GM23338 (cell line): ENCODE measurements around the gene ZBTB24. TPM values are rescaled to one million over a fixed set of nuclear protein-coding genes. Genes with fewer than 3 reads are reported as not detected.

Experiments
- ATAC-seq: fragments of 200-7000 bp; cut with Tn5 transposase; 3 replicates; pipeline ENCODE4 v1.9.1; 2020
- DNase-seq: peaks from one replicate; pipeline ENCODE4 v3.0.0-alpha.2; 2015; ENCODE audit warnings: low spot score
- H2AFZ ChIP-seq: fragments of 200-600 bp; sonication (generic); 2 replicates; pipeline ENCODE4 v1.8.0; 2016; ENCODE audit warnings: antibody characterized with exemption, mild to moderate bottlenecking, moderate library complexity
- H3F3A ChIP-seq: fragments of 200-600 bp; sonication (generic); replicated peaks from 2 replicates; pipeline ENCODE4 v1.8.0; 2017; ENCODE audit warnings: antibody characterized with exemption, mixed run types, low read depth
- H3K27ac ChIP-seq: fragments of 200-600 bp; sonication (generic); 2 replicates; pipeline ENCODE4 v1.6.1; 2016; ENCODE audit warnings: low read depth
- H3K27me3 ChIP-seq: fragments of 200-600 bp; sonication (generic); 2 replicates; pipeline ENCODE4 v1.8.0; 2016; ENCODE audit warnings: mild to moderate bottlenecking, mixed run types, moderate library complexity; ENCODE audit not compliant: insufficient read depth
- H3K36me3 ChIP-seq: fragments of 200-600 bp; sonication (generic); 2 replicates; pipeline ENCODE4 v1.8.0; 2016; ENCODE audit warnings: mild to moderate bottlenecking; ENCODE audit not compliant: insufficient read depth
- H3K4me1 ChIP-seq: fragments of 200-600 bp; sonication (generic); 2 replicates; pipeline ENCODE4 v1.8.0; 2016; ENCODE audit warnings: mild to moderate bottlenecking, moderate library complexity; ENCODE audit not compliant: insufficient read depth
- H3K4me2 ChIP-seq: fragments of 200-600 bp; sonication (generic); 2 replicates; pipeline ENCODE4 v1.7.1; 2017; ENCODE audit warnings: mixed run types
- H3K4me3 ChIP-seq: fragments of 200-600 bp; sonication (generic); 2 replicates; pipeline ENCODE4 v1.6.1; 2016; ENCODE audit warnings: mixed run types
- H3K79me2 ChIP-seq: fragments of 200-600 bp; sonication (generic); replicated peaks from 2 replicates; pipeline ENCODE4 v1.8.0; 2017; ENCODE audit warnings: mild to moderate bottlenecking; ENCODE audit not compliant: insufficient read depth
- H3K9me2 ChIP-seq: fragments of 200-600 bp; sonication (generic); 2 replicates; pipeline ENCODE4 v1.8.0; 2017; ENCODE audit not compliant: insufficient read depth
- H4K20me1 ChIP-seq: fragments of 200-600 bp; sonication (generic); replicated peaks from 2 replicates; pipeline ENCODE4 v1.8.0; 2017; ENCODE audit warnings: mild to moderate bottlenecking; ENCODE audit not compliant: insufficient read depth
- H3K27ac Mint-ChIP-seq: 2 replicates; pipeline ENCODE4 v1.8.0; 2020; ENCODE audit warnings: inconsistent platforms, mild to moderate bottlenecking, moderate library complexity, mixed read lengths
- H3K27me3 Mint-ChIP-seq: 3 replicates; pipeline ENCODE4 v1.8.0; 2022; ENCODE audit warnings: low read depth, mild to moderate bottlenecking, moderate library complexity, mixed read lengths, inconsistent platforms; ENCODE audit not compliant: insufficient read depth, poor library complexity
- H3K36me3 Mint-ChIP-seq: 3 replicates; pipeline ENCODE4 v1.8.0; 2021; ENCODE audit warnings: low read depth, mild to moderate bottlenecking, inconsistent platforms, moderate library complexity, mixed read lengths
- H3K4me1 Mint-ChIP-seq: 3 replicates; pipeline ENCODE4 v1.8.0; 2020; ENCODE audit warnings: mild to moderate bottlenecking, inconsistent platforms, mixed read lengths
- H3K4me3 Mint-ChIP-seq: 3 replicates; pipeline ENCODE4 v1.8.0; 2021; ENCODE audit warnings: moderate library complexity, mild to moderate bottlenecking, inconsistent platforms, mixed read lengths
- H3K9me3 Mint-ChIP-seq: 3 replicates; pipeline ENCODE4 v1.8.0; 2020; ENCODE audit warnings: moderate library complexity, mild to moderate bottlenecking, inconsistent platforms, mixed read lengths
- CREB1 ChIP-seq: fragments of 250-450 bp; sonication (Bioruptor Pico); IDR thresholded peaks from 2 replicates; pipeline ENCODE4 v1.5.0; 2020; ENCODE audit warnings: low read depth, mild to moderate bottlenecking, moderate library complexity
- EZH2phosphoT487 ChIP-seq: fragments of 200-600 bp; sonication (generic); IDR thresholded peaks from one replicate; pipeline ENCODE4 v1.8.1; 2018; ENCODE audit warnings: antibody characterized with exemption; ENCODE audit not compliant: unreplicated experiment
- JUNB ChIP-seq: IDR thresholded peaks from one replicate; pipeline ENCODE4 v1.6.1; 2016; ENCODE audit warnings: antibody characterized with exemption; ENCODE audit not compliant: unreplicated experiment
- NANOG ChIP-seq: IDR thresholded peaks from 2 replicates; pipeline ENCODE4 v1.6.1; 2016; ENCODE audit warnings: antibody characterized with exemption, borderline replicate concordance
- STAT1 ChIP-seq: IDR thresholded peaks from one replicate; pipeline ENCODE4 v1.6.1; 2016; ENCODE audit warnings: antibody characterized with exemption; ENCODE audit not compliant: unreplicated experiment
- ZNF114 ChIP-seq: fragments of 250-450 bp; sonication (Bioruptor Pico); IDR thresholded peaks from 2 replicates; pipeline ENCODE4 v1.5.0; 2020; ENCODE audit warnings: mild to moderate bottlenecking, moderate library complexity
- ZNF462 ChIP-seq: fragments of 250-450 bp; sonication (Bioruptor Pico); IDR thresholded peaks from 2 replicates; pipeline ENCODE4 v1.5.0; 2020; ENCODE audit warnings: mild to moderate bottlenecking, moderate library complexity
- polyA plus RNA-seq: library from polyadenylated mRNA; unstranded; fragments of >200 nt; fragmentation: Nextera tagmentation; extraction: Ambion mirVana; gene quantifications from 2 replicates; pipeline ENCODE4 v1.2.1, GENCODE V29; 2016
- total RNA-seq: library from RNA; depleted of rRNA; stranded (reverse); fragments of >200 nt; shearing (Covaris generic); gene quantifications from 2 replicates; pipeline ENCODE4 v1.2.3, GENCODE V29; 2014

Gene ZBTB24
- total and polyA plus RNA-seq, 2 experiments from 2014 or later, result 7.9 to 22.0 TPM

DNA sequence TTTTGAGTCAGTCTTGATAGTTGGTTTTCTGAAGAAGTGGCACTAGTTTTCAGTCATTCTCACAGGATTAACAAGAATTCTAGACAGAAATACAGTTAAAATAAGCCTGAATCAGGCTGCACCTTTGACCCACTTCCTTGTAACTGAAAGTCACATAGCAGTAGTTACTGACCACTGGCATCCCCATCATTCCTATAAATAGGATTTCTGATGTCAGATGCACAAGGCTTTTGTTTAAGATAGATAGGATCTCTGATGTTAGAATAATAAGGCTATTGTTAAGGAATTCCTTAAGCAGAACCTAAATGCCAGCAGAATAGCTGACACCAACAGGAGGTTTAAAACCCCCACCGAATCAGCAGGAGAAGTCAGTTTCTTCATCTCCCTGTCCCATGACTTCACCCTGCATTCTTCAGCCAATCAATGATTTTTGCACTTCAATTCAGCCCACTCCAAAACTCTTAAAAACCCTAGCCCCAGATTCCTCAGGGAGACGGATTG lies 30.6 kb upstream of the ZBTB24 start:
- Histone ChIP-seq H3K79me2 (no peaks in the 10 kb centered on the region), H2AFZ (no peak overlapping the region), H3K9me2 (no peaks in the 10 kb centered on the region; the same call in none of the 2 replicates), H3K4me1 (peaks cover 17% of the 10 kb centered on the region), H3K4me3 (no peak overlapping the region), H3K27me3 (no peaks in the 10 kb centered on the region), H3F3A (no peaks in the 10 kb centered on the region), H3K36me3 (peaks cover 4% of the 10 kb centered on the region; the same call in 1 of the 2 replicates), H4K20me1 (no peaks in the 10 kb centered on the region), H3K27ac (peak overlapping the region; percentile 91), H3K4me2 (peak overlapping the region; percentile 7; the same call in 1 of the 2 replicates)
- H3K4me1 Mint-ChIP-seq, result peaks cover 16% of the 10 kb centered on the region
- peak; percentile 64; the same call in 1 of the 2 replicates for TF ChIP-seq NANOG
- no peak for TF ChIP-seq EZH2phosphoT487
- TF ChIP-seq JUNB, result no peak
- TF ChIP-seq ZNF462 (CRISPR knock-in tag), result no peak
- TF ChIP-seq ZNF114 (CRISPR knock-in tag), result no peak
- peaks cover 24% of the 10 kb centered on the region for H3K36me3 Mint-ChIP-seq
- peak overlapping the region; percentile 56 for H3K27ac Mint-ChIP-seq
- peak; percentile 76 for DNase-seq
- peak; percentile 90 for ATAC-seq
- peaks cover 29% of the 10 kb centered on the region for H3K9me3 Mint-ChIP-seq
- H3K4me3 Mint-ChIP-seq, result no peak overlapping the region
- H3K27me3 Mint-ChIP-seq, result peaks cover 4% of the 10 kb centered on the region

GRCh38 chr6:109512271-109512817 lies 29.3 kb upstream of the ZBTB24 start:
- Mint-ChIP-seq H3K27ac (no peak overlapping the region), H3K4me1 (peaks cover 28% of the 10 kb centered on the region), H3K36me3 (peaks cover 28% of the 10 kb centered on the region), H3K27me3 (peaks cover 8% of the 10 kb centered on the region), H3K4me3 (no peak overlapping the region), H3K9me3 (peaks cover 35% of the 10 kb centered on the region)
- ATAC-seq, result no peak
- Histone ChIP-seq H4K20me1 (no peaks in the 10 kb centered on the region), H2AFZ (no peak overlapping the region), H3K4me1 (peaks cover 17% of the 10 kb centered on the region), H3K79me2 (no peaks in the 10 kb centered on the region), H3K36me3 (peaks cover 4% of the 10 kb centered on the region; the same call in 1 of the 2 replicates), H3K4me2 (no peak overlapping the region), H3K27ac (no peak overlapping the region), H3F3A (no peaks in the 10 kb centered on the region), H3K27me3 (no peaks in the 10 kb centered on the region), H3K9me2 (no peaks in the 10 kb centered on the region; the same call in none of the 2 replicates), H3K4me3 (no peak overlapping the region)
- no peak for DNase-seq
- no peak for TF ChIP-seq ZNF114 (CRISPR knock-in tag)
- TF ChIP-seq CREB1 (CRISPR knock-in tag), result no peak
- no peak for TF ChIP-seq STAT1
